Measurements from ENCODE around the gene FGF3.

The FGF3 gene

DNA sequence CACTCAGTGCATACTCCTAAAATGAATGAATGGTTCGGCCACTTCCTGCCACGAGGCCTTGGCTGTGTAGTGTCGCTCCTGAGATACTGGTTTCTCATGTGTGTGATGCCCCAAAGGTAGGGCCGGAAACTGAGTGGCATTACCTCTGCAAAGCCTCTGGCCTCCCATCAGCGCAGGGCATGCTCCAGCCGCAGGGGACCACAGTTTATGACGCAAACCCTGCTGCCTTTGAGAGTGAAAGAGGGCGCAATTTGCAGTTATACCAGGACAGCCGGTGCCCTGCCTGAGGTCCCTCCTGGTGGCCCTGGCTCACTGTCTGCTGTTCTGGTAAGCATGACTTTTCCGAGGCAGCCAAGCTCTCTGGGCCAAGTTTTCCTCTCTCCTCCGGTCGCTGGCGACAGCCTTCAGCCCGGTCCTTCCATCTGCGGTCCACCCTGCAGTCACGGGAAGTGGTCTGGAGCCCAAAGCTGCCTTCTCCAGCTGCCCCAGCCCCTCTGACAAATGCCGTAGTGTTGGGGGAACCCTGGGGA lies 2.4 kb upstream of the FGF3 start:
- TF ChIP-seq TAF1 (IDR thresholded peaks at IDR 0.05; ENCODE audit: borderline replicate concordance, insufficient read depth, low read length) (no peak), POLR2AphosphoS5 (IDR thresholded peaks at IDR 0.05; ENCODE audit: low read depth, low read length) (no peak), SIN3A (IDR thresholded peaks at IDR 0.05; ENCODE audit: borderline replicate concordance, insufficient read depth, low read length) (no peak), FOXP2 (optimal IDR thresholded peaks at IDR 0.05; ENCODE audit: borderline replicate concordance, extremely low read depth, extremely low read length, insufficient read depth) (no peak)

GRCh38 chr11:69820441-69820840 lies 1.2 kb upstream of the FGF3 start:
- TF ChIP-seq FOXP2 (optimal IDR thresholded peaks at IDR 0.05; ENCODE audit: borderline replicate concordance, extremely low read depth, extremely low read length, insufficient read depth) = no peak
- TF ChIP-seq TAF1 (IDR thresholded peaks at IDR 0.05; ENCODE audit: borderline replicate concordance, insufficient read depth, low read length) = no peak
- no peak for TF ChIP-seq POLR2AphosphoS5 (IDR thresholded peaks at IDR 0.05; ENCODE audit: low read depth, low read length)

DNA sequence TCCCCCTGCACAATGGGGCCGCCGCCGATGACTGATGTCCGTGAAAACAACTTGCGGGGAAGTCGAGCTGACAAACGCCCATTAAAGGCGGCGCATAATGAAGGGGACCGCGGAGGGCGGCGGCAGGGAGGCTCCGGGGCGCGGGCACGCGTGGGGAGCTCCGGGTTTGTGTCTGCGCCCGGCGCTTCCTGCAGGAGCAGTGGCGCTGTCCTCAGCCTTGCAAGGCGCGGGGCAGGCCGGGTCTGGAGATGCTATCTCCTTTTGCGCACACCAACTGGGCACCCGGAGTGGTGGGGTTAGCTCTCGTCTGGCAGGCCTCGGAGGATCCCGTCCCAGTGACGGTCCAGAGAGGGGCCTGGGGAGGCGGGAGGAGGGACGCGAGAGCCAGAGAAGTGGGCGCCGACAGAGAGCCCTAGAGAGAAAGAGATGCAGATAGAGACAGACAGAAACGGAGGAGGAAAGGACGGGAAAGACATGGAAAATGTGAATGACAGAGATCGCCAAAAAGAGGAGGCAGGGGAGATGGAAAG lies 390 bp upstream of the FGF3 start:
- no peak for TF ChIP-seq FOXP2 (optimal IDR thresholded peaks at IDR 0.05; ENCODE audit: borderline replicate concordance, extremely low read depth, extremely low read length, insufficient read depth)
- TF ChIP-seq SIN3A (IDR thresholded peaks at IDR 0.05; ENCODE audit: borderline replicate concordance, insufficient read depth, low read length) = no peak
- no peak for TF ChIP-seq POLR2AphosphoS5 (IDR thresholded peaks at IDR 0.05; ENCODE audit: low read depth, low read length)
- TF ChIP-seq TAF1 (IDR thresholded peaks at IDR 0.05; ENCODE audit: borderline replicate concordance, insufficient read depth, low read length) = no peak
- TF ChIP-seq REST (IDR thresholded peaks at IDR 0.05; ENCODE audit: insufficient read depth in 1 of 2, low read depth in 2 of 2, low read length in 2 of 2) = no peak

GRCh38 chr11:69818231-69818602 lies 999 bp downstream of the FGF3 start:
- TF ChIP-seq FOXP2 (optimal IDR thresholded peaks at IDR 0.05; ENCODE audit: borderline replicate concordance, extremely low read depth, extremely low read length, insufficient read depth) = no peak
- no peak for TF ChIP-seq SIN3A (IDR thresholded peaks at IDR 0.05; ENCODE audit: borderline replicate concordance, insufficient read depth, low read length)
- TF ChIP-seq TAF1 (IDR thresholded peaks at IDR 0.05; ENCODE audit: borderline replicate concordance, insufficient read depth, low read length) = no peak
- no peak for TF ChIP-seq REST (IDR thresholded peaks at IDR 0.05; ENCODE audit: insufficient read depth in 1 of 2, low read depth in 2 of 2, low read length in 2 of 2)
- TF ChIP-seq POLR2AphosphoS5 (IDR thresholded peaks at IDR 0.05; ENCODE audit: low read depth, low read length) = no peak

- no peak for TF ChIP-seq FOXP2 (optimal IDR thresholded peaks at IDR 0.05; ENCODE audit: borderline replicate concordance, extremely low read depth, extremely low read length, insufficient read depth)
- no peak for TF ChIP-seq TAF1 (IDR thresholded peaks at IDR 0.05; ENCODE audit: borderline replicate concordance, insufficient read depth, low read length)
- no peak for TF ChIP-seq REST (IDR thresholded peaks at IDR 0.05; ENCODE audit: insufficient read depth in 1 of 2, low read depth in 2 of 2, low read length in 2 of 2)
- no peak for TF ChIP-seq POLR2AphosphoS5 (IDR thresholded peaks at IDR 0.05; ENCODE audit: low read depth, low read length)
- TF ChIP-seq SIN3A (IDR thresholded peaks at IDR 0.05; ENCODE audit: borderline replicate concordance, insufficient read depth, low read length) = no peak
Measured at GRCh38 chr11:69817265-69818230, 1.7 kb downstream of the FGF3 start.

Data from PFSK-1 (cell line).